BJ (cell line): ENCODE results near the gene VMO1. TPM values are rescaled to one million over a fixed set of nuclear protein-coding genes. Genes with fewer than 3 reads are reported as not detected.
A peak's percentile ranks its signal among the peaks of the same experiment; 100 is the strongest.

Experiments
- CTCF ChIA-PET: fragments of 350-600 bp; formaldehyde crosslinking; extraction: SDS; loops from one replicate; lab custom pipeline; 2021; ENCODE audit warnings: antibody characterized with exemption, inconsistent platforms; lab: Yijun Ruan, JAX
- POLR2A ChIA-PET: fragments of 300-600 bp; sonication (Branson Sonifier 250); formaldehyde crosslinking; extraction: SDS; loops from one replicate; lab custom pipeline; 2021; ENCODE audit warnings: antibody characterized with exemption; lab: Charles Lee
- DNase-seq: peaks from one replicate; pipeline ENCODE4 v3.0.0-alpha.2; 2011; ENCODE audit warnings: low read depth
- H3K27me3 ChIP-seq: 2 replicates; pipeline ENCODE4 v1.6.0; 2011; ENCODE audit warnings: low read length; ENCODE audit not compliant: control insufficient read depth, insufficient read depth
- H3K36me3 ChIP-seq: 2 replicates; pipeline ENCODE4 v1.5.1; 2011; ENCODE audit warnings: low read length; ENCODE audit not compliant: control insufficient read depth, insufficient read depth
- H3K4me3 ChIP-seq: 2 replicates; pipeline ENCODE4 v1.5.1; 2011; ENCODE audit warnings: low read depth, mild to moderate bottlenecking, control low read depth, low read length
- polyA plus RNA-seq: library from polyadenylated mRNA; depleted of rRNA; stranded (reverse); fragments of >200 nt; gene quantifications from 2 replicates; pipeline ENCODE4 v1.2.3, GENCODE V29; 2011
- TF ChIP-seq, protein P1 (sequence below): IDR thresholded peaks from 2 replicates; pipeline ENCODE4 v1.5.1; 2011; ENCODE audit warnings: low read depth, mild to moderate bottlenecking, control low read depth, inconsistent platforms, low read length, moderate library complexity; ENCODE audit not compliant: insufficient read depth

VMO1 gene
- polyA plus RNA-seq, 1 experiment = 0.92 TPM

DNA sequence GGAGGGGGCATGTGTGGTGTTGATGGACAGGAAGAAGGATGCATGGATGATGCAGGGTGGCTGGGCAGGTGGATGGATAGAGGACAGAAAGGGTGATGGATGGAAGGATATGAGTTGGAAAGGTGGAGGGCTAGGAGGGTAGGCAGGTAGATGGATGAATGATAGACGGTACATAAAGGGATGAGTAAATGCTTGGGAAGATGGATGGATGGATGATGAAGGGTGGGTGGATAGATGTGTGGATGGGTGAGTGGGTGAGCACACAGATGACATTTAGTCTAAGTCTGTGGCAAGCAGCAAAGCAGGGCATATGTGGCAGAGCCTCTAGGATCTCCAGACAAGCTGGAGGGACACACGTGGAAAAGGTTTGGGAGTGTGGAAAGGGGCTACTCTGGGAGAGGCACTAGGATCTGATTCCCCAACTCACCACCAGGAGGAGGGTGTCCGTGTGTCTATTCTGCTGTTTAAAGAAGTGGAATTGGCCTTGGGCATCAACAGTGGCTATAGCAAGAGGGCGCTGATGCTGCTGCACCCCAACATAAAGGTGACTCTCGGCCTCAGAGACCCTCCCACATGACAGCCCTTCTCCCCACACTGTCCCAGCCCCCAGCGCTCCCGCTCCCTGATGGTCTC is 29.0 kb upstream of the VMO1 start:
- TF ChIP-seq, protein P1, sequence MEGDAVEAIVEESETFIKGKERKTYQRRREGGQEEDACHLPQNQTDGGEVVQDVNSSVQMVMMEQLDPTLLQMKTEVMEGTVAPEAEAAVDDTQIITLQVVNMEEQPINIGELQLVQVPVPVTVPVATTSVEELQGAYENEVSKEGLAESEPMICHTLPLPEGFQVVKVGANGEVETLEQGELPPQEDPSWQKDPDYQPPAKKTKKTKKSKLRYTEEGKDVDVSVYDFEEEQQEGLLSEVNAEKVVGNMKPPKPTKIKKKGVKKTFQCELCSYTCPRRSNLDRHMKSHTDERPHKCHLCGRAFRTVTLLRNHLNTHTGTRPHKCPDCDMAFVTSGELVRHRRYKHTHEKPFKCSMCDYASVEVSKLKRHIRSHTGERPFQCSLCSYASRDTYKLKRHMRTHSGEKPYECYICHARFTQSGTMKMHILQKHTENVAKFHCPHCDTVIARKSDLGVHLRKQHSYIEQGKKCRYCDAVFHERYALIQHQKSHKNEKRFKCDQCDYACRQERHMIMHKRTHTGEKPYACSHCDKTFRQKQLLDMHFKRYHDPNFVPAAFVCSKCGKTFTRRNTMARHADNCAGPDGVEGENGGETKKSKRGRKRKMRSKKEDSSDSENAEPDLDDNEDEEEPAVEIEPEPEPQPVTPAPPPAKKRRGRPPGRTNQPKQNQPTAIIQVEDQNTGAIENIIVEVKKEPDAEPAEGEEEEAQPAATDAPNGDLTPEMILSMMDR = 0 out of 2 replicates have a peak, but pooled peaks have one; percentile 13
- Histone ChIP-seq H3K27me3 (no peaks in the 10 kb centered on the region), H3K4me3 (no peak overlapping the region), H3K36me3 (peaks cover 26% of the 10 kb centered on the region)
- no peak for DNase-seq
- CTCF ChIA-PET = interaction anchor here (0.6 to 1.4 kb wide), 3 partner anchors 9 to 611 kb away, joined by 3 to 5 read pairs (median 3); no protein-coding TSS in a partner anchor
- POLR2A ChIA-PET = no interaction called here

DNA sequence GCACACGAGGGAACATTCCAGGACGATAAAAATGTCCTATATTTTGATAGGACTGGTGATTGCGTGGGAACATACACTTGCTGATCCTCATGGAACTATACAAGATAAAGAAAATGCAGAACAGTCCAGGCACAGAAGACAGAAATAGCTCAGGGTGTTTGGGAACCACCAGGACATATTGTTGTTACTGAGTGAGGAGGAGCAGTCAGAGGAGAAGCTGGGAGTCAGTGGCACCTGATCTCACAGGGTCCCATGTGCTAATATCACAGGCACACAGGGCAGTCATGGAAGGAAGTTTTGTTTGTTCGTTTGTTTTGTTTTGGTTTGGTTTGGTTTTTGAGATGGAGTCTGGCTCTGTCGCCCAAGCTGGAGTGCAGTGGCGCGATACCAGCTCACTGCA is 26.5 kb upstream of the VMO1 start:
- ChIA-PET CTCF (interaction anchor here (1.1 to 1.6 kb wide), 2 partner anchors 22 to 26 kb away, joined by 4 read pairs; partner anchors contain the start of gene VMO1), POLR2A (no interaction called here)
- no peak for DNase-seq
- H3K4me3 ChIP-seq = no peak overlapping the region
- TF ChIP-seq, protein P1 = no peak
- H3K27me3 ChIP-seq = no peaks in the 10 kb centered on the region
- H3K36me3 ChIP-seq = peaks cover 32% of the 10 kb centered on the region

DNA sequence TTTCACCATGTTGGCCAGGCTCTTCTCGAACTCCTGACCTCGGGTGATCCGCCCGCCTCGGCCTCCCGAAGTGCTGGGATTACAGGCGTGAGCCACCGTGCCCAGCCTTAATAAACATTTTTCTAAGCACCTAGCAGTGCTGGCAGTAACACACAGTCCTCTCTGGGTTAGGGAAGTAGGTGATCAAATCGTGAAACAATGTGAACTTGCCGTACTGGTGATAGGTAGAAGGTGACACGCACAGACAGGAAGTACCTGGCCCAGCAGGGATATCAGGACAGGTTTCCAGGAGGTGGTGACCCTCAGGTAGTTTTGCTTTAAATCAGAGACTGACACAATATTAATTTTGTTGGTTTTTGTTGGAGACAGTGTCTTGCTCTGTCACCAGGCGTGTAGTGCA is 25.3 kb upstream of the VMO1 start:
- Histone ChIP-seq H3K4me3 (no peak overlapping the region), H3K27me3 (no peaks in the 10 kb centered on the region), H3K36me3 (peaks cover 25% of the 10 kb centered on the region)
- CTCF ChIA-PET = interaction anchor here (1.2 kb wide), 1 partner anchor 80 kb away, joined by 4 read pairs; no protein-coding TSS in a partner anchor
- DNase-seq = no peak
- TF ChIP-seq, protein P1 = no peak
- POLR2A ChIA-PET = no interaction called here

DNA sequence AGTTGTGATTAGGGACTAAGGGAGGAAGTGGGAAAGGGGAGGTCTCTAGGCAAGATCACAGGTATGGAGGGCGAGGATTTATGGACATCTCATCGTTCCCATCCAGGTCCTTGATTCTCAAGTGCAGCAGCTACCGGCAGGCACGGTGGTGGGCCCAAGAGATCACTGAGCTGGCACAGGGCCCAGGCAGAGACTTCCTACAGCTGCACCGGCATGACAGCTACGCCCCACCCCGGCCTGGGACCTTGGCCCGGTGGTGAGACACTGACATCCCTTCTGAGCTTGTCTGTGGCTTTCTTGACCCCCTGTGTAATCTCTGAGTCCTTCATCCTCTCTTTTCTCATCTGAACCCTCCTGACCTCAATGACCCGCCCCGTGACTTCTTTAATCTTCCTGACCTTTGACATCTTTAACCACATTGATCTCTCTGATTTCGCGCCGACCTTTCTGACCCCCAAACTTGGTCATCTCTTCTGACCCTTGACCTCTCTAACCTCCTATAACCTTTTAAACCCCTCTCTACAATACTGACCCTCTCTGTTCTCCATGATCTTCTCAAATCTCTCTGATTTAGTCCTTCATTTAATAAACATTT is 24.6 kb upstream of the VMO1 start:
- Histone ChIP-seq H3K27me3 (no peaks in the 10 kb centered on the region), H3K36me3 (peaks cover 21% of the 10 kb centered on the region), H3K4me3 (no peak overlapping the region)
- ChIA-PET CTCF (interaction anchor here (0.9 kb wide), 1 partner anchor 92 kb away, joined by 4 read pairs; the partner anchor contains the start of gene CHRNE), POLR2A (no interaction called here)
- DNase-seq = no peak
- TF ChIP-seq, protein P1 = no peak

DNA sequence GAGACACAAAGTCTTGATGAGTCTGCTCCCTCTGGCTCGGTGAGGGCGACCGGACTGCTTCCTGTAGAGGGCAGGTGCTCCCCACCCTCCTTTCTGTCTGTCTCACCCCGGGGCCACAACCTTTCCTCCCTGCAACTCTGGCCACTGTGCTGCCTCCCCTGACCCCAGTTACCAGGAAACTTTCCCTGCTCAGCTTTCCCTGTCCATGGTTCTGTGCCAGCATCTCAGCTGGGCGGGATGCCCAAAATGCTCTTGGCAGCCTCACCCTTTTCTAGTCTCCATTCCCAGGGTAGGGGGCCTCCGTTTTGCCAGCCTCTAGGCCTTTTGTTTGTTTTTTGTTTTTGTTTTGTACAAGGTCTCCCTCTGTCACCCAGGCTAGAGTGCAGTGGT is 22.2 kb upstream of the VMO1 start:
- no peak for DNase-seq
- no peak overlapping the region for H3K4me3 ChIP-seq
- H3K36me3 ChIP-seq = peaks cover 11% of the 10 kb centered on the region
- TF ChIP-seq, protein P1 = no peak
- POLR2A ChIA-PET = no interaction called here
- no peaks in the 10 kb centered on the region for H3K27me3 ChIP-seq
- CTCF ChIA-PET = interaction anchor here (0.9 to 1.7 kb wide), 2 partner anchors 10 to 18 kb away, joined by 4 to 5 read pairs; no protein-coding TSS in a partner anchor
